Activated naive CD4-positive, alpha-beta T cell (primary cell): Measurements from ENCODE around the gene FOSL1.
A peak's percentile ranks its signal among the peaks of the same experiment; 100 is the strongest.

Source experiments
- DNase-seq, 4 experiments: peaks; one replicate each; lab custom pipeline; 2025; lab: John Stamatoyannopoulos, UW

The FOSL1 gene

DNA sequence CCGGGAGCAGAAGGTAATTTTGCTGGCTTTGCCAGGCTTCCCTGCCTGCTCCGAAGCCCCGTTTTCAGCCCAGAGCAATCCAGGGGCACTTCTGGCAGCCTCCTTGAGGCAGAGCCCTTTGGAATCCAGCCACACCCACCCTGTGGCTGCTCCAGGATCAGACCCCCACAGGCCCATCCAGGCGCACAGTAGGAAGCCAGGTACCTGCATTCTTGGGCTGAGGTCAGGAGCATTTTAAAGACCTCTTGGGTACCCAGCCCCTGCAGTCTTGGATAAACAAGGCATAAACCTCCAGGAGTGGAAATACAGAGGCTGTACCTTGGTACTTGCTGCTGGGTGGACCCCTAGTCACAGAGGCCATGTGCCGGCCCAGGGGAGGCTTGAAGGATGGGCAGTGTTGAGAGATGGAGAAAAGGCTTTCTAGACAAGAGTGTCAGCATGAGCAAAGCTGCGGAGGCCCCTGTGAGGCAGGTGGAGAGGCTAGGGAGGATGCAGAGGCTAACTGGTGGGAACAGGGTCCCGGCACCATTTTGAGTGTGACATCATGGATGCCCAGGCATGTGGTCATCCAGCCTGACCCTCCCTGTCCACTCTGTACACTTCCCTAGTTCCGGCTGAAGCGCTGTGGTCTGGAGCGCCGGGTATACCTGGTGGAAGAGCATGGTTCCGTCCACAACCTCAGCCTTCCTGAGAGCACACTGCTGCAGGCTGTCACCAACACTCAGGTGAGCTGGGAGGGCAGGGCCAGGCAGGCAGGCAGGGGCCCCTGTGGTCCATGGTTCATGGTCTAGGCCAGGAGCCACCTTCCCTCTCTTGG lies 36.1 kb downstream of the FOSL1 start:
- no peak for DNase-seq

DNA sequence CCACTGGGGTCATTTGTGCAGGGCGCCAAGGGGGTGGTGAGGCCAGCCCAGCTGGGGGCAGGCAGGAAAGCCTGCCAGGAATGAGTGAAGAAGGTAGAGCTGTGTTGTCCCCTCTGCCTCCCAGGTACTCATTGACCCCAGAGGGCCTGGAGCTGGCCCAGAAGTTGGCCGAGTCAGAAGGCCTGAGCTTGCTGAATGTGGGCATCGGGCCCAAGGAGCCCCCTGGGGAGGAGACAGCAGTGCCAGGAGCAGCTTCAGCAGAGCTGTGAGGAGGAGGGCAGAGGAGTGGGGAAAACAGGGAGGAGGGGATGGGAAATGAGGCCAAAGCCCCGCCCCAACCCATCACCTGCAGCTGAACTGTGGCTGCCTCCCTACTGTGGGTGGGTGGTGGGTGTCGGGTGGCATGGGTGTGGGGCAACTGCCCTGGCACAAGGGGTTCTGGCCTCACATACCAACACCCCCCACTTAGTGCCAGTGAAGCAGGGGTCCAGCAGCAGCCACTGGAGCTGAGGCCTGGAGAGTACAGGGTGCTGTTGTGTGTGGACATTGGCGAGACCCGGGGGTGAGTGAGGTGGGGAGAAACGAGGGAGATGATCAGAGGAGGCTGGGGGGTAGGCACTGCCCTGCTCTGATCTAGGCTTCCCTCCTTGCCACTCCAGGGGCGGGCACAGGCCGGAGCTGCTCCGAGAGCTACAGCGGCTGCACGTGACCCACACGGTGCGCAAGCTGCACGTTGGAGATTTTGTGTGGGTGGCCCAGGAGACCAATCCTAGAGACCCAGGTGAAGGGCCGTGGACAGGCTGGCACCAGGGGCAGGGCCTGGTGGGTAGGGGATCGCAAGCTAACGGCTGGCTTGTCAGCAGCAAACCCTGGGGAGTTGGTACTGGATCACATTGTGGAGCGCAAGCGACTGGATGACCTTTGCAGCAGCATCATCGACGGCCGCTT lies 37.0 kb downstream of the FOSL1 start:
- no peak for DNase-seq

DNA sequence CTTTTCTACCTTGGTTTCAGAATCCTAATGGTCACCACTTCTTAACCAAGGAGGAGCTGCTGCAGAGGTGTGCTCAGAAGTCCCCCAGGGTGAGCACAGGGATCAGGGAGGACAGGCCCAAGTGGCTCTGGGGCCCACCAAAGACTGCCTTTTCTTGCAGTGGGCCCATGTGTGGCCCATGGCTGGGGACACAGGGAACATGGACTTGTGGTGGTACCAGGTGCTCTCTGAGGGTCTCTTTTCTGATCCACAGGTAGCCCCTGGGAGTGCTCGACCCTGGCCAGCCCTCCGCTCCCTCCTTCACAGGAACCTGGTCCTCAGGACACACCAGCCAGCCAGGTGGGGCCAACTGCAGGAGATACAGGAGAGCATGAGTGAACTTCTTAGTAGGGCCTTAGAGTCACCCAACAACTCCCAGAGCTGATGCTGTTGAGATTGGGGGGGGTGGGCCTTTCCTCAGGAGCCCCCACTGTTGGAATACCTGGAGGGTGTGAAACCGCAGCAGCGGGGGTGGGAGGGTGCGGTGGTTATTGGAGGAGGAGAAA lies 37.9 kb downstream of the FOSL1 start:
- DNase-seq: no peak

DNA sequence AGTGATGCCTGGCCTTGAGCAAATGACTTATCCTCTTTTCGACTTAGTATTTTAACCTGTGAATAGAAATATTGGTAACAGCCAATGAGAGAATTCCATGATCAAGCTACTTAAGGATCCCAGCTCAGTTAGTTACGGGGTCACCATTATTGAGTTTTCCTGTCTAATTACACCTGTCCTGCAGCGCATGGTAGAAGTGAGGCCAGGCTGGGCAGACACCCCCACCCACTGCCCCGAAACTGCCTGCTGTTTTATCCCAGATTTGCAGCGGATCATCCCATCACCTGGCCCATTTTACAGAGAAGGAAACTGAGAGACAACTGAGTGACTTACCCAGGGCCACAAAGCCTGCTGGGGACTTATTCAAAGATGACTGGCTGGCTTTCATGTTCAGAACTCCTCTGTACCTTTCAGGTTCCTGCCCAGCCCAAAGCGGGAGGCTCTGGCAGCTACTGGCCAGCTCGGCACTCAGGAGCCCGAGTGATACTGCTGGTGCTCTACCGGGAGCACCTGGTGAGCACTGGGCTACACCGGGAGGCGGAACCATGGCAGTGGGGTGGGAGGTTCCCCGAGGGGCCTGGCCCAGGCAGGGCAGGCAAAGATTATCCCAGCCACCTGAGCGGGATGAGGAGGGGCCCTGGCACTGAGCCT lies 38.5 kb downstream of the FOSL1 start:
- DNase-seq: no peak

DNA sequence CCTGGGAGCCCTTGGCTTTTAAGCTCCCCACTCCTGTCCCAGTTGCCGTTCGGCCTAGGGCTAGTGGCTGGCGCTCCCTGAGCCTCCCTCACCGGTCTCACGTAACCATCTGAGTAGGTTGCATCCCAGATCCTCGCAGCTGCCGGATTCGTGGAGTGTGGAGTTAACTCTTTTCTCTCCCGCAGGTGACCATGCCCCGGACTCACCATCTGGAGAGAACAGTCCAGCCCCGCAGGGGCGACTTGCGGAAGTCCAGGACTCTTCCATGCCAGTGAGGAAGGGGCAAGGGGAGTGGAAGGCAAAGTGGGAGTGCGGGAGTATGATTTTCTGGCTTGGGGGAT lies 39.1 kb downstream of the FOSL1 start:
- no peak for DNase-seq

DNA sequence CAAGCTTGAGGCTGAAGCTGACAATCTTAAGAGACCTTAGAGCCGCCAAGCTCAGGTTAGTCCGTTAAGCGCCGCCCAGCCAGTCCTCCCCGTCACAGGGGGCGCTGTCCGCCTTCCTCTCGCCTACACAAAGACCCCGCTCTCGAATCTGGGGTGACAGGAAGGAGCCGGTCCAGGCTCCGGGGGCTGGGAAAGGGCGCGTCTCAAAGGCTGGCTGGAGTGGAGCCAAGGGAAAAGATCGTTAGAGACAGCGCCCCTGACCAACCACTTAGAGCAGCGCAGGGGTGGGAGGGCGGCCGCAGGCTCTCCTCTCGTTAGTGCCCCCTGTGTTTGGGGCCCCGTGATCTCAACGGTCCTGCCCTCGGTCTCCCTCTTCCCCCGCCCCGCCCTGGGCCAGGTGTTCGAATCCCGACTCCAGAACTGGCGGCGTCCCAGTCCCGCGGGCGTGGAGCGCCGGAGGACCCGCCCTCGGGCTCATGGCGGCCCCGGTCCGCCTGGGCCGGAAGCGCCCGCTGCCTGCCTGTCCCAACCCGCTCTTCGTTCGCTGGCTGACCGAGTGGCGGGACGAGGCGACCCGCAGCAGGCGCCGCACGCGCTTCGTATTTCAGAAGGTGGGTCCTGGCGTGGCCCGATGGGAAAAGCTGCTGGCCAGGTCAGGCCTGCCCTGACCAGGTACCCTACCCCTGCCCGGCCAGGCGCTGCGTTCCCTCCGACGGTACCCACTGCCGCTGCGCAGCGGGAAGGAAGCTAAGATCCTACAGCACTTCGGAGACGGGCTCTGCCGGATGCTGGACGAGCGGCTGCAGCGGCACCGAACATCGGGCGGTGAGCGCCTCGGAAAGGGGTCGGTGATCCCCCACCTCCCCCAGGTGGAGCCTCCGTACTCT lies 39.7 kb downstream of the FOSL1 start, which contains the start of gene MUS81:
MUS81 (plus strand) TSS at position 156 of the 887 bp plus-strand sequence; CDS start at position 477, 321 bp downstream.
- DNase-seq: peak; percentile 92 to 96 (median 95)

DNA sequence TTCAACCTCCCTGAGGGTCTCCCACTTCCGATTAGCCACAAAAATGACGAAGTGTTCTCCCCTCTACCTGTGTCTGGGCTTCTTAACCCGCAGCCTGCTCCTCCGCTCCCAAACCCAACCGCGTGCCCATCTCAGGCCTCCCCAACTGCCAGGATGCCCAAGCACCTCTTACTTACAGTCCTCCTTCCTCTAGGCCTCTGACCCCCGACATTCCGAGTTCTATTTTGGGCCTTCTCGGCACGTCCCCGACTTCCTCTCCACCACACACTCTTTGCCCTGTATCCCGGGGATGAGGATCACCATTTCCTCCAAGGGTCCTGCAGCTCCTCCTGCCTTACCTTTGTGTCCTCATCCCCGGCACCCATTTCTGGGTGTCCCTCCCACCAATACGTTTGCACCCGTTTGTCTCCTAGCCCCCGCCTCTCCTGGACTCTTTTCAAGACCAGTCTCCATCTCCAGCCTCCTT lies 40.3 kb downstream of the FOSL1 start:
- peak in 1 of 4 experiments; percentile 51 for DNase-seq

DNA sequence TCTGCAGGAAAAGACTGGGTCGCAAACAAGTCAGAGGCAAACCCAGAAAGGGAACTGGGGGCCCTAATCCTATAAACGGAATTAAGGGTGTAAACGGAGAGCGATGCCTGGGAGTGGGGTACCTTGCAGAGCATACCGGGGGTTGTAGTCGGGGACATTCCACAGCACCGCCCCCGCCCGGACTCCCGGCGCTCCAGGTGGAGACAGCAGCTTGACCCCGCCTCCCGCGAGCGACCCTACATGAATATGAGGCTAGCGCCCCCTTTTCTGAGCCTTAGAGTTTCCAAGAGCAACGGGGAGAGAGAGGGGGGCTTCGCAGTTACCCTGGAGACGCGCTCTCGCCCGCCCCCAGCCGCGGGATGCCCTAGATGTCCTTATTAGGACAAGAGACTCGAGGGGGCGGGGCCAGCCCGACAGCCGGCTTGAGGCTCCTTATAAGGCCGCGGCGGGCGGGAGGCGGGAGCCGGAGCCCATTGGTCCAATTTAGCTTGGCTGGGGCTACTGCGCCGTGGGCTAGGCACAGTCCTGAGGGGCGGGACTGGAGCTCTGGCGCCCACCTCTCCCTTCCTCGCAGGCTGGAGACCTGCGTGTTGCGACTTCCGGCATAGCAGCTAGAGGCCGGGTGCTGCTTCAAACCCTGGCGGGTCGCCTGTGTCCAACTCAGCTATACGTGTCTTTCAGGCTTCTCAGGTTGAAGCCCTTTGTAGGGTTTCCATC lies 40.9 kb downstream of the FOSL1 start:
- DNase-seq: peak; percentile 82 to 93 (median 90)

DNA sequence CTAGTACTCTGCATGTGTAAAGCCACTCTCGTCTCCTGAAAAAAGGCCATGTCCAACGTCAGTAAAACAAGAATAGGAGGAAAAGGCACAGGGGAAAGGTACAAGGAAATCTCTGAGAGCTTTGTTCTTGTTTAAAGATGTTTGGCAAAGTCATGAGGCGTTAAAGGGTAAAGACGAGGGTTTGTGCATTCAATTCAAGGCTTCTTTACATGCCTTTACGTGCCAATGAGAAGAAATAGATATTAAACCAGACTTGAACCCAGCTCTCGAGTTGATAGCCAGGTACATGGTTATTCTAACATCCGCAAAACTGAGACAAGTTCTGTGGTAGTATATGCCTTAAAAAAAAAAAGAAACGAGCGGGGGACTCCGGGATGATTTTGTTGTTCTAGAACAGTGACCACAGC lies 41.5 kb downstream of the FOSL1 start:
- DNase-seq: no peak

DNA sequence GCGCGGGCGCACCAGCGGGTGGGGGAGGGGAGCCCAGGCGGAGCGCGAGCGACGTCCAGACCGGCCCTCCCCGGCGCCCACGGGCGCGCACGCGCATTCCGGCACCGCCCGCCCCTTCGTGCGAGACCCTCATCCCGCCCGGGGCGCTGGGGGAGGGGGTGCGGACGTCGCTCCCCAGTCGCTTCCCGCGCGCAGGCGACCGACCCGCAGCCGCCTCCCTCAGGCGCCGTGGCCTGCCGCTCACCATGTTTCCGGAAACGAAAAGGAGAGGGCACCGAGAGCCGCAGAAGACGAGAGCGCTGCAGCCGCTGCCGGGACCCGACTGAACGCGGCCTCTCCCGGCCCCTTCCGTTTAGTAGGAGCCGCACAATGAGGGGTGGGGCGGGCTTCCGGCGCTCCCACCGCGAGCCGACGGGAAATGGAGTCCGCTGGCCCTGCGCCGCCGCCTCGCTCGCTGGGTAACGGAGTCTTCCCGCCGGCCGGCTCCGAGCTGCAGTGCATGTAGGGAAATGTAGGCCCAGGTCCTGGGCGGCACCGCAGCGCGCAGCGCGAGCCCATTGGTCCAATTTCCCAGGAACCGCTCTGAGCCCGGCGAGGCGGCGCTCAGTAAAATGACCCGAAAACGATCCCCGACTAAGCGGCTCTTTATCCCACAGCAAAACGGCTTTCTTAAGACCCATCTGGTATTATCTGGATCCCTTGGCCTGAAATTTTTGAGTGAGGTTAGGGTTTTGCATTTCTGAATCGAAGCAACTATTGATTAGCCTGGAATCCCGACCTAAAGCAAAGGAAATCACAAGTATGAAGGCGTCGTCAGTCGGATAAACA lies 42.1 kb downstream of the FOSL1 start, which contains the start of gene CFL1:
CFL1 (minus strand) TSS at position 328 of the 828 bp plus-strand sequence; CDS start at position 247, 81 bp downstream.
- peak; percentile 88 to 97 (median 92) for DNase-seq

DNA sequence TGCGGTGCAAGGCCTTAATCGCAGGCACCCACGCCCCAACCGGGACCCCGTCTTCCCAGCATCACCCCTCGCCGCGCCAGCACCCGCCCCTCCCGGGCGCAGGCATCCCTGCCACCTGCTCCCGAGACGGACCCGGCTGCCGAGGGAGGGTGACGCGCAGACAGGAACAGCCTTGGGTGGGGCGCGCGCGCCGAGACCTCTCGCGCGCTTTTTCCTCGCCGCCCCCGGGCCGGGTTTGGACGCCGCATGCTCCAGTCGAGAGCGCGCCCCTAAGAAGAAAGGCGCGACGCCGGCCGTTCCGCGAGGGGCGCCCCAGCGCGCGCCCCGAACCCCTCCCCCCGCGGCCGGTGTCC lies 42.7 kb downstream of the FOSL1 start:
- DNase-seq: peak; percentile 58 to 67 (median 66)

DNA sequence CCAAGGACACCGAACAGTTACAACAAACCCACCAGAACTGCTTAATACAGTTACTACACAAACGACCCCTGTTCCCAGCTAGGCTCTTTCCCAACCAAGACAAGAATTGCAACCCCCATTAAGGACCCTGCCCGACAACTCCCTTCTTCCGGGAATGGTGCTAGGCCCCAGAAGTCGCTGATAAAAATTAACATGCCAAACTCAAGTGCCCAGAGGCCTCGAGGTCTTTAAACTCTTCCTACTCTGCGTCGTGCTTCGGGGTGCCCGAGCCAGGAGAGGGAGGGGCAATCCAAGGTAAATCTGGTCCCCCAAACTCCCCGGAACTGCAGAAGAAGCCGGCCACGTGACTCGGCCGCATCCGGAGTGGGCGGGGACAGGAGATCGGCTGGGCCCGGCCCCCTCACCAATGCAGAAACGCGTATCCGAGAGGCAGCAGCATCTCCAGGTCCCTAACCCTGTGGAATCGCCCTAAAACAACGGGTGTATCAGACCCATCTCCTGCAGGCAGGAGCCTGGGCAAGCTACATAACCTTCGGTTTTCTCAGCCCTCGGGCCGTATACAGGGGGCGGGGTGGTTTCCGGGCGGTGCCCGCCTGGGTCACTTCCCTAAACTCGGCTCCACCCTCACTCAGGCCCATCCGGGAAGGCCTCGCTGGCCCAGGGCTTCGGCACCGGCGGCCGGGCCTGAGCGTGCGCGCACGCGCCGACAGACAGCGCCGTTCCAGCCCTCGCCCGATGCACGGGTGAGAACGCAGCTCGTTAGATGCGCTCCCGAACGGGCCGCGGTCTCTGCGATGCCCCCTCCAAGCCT lies 43.3 kb downstream of the FOSL1 start:
- DNase-seq: peak; percentile 41 to 83 (median 59)

DNA sequence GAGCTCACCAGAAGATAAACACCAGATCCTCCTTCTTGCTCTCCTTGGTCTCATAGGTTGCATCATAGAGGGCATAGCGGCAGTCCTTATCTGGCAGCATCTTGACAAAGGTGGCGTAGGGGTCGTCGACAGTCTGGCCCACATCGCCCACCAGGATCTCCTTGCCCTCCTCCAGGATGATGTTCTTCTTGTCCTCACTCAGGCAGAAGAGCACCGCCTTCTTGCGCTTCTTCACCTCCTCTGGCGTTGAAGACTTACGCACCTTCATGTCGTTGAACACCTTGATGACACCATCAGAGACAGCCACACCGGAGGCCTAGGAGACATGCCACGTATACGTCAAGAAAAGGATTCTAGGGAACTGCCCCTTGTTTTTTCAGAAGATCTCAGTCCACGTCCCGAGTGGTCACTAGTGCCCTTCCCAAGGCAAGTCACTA lies 44.2 kb downstream of the FOSL1 start:
- no peak for DNase-seq

DNA sequence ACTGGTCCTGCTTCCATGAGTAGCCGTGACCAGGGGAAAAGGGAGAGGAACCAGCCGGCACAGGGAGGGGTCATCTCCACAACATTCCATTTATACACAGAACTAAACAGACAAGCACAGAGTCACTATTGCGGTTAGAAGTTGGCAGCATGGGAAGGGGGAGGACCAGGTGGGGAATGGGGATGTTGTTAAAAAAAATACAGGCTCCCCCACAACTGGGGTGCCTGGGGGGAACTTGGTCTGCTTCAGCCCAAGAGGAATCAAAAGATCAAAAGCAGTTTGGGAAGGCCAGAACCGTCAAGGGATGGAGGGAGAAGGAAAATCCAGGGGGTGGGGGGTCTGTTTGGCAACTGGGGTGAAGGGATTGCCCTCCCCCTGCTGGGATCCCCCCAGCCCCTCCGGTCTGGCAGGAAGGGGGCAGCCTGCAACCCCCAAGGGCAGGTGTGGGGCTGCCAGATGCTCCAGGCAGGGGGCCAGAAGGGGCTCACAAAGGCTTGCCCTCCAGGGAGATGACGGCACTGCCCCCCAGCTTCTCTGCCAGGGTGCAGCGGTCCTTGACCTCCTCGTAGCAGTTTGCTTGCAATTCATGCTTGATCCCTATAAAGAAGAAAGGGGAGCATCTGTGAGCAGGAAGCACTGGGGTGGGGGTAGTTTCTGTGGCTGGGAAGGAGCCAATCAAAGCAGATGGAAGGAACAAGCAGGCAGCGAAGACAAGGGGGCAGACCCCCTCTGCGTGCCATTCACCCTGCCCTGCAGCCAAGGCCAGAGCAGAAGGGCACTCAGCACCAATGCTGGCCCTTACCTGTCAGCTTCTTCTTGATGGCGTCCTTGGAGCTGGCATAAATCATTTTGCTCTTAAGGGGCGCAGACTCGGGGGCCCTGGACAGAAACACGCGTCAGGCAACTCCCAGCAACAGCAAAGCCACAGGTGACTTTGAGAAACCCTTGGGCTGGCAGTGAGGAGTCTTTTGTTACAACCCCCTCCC lies 45.0 kb downstream of the FOSL1 start:
- no peak for DNase-seq

DNA sequence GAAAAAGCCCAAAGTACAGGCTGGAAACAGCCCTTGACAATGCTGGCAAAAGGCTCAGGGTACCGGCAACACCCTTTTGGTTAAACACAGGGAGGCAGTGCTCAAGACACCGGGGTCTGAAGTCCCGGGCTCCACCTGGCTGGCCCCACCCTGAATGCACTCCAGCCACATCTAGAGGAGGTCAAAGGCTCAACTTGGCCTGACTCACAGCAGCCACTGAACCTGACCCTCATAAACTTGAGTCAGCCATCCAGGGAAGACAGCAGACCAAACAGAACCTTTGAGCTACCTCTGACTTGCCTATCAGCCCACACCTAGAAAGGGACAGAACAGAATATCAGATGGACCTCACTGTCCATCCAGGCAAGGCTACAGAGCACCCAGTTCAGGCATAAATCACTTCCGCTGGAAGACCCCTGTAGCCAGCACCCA lies 46.0 kb downstream of the FOSL1 start:
- DNase-seq: no peak

DNA sequence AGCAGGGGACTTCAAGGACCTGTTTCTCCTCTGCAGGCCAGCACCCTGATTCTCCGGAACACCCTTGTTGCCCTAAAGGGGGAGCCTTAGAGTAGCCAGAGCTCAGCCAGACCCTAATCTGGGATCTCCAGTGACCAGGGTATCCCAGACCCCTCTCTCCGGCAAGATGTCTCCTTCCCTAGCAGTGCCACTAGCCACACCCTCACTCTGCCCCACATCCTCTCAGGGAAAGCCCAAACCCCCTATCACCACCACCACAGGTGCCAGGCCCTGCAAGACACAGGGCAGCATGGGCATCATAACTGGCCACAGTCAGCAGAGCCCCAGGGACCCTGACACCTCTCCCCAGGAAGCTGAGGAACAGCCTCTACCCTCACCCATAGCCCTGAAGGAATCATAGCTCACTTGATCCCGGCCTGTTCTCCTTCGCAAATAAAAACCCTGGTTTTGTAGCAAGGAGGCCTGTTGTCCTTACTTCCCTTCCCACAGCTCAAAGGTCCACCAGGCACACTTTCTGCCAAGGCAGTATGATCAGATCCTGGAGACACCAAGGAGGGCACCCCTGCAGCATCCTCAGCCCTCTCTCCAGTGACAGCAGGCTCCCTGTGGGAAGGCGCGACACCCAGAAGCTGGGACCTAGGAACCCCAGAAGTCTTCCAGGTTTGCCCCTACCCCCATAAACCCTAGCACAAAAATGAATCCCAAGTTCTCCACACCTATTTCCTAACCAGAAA lies 46.8 kb downstream of the FOSL1 start:
- no peak for DNase-seq
